ENCODE data around the gene NCOA5.

The NCOA5 gene

DNA sequence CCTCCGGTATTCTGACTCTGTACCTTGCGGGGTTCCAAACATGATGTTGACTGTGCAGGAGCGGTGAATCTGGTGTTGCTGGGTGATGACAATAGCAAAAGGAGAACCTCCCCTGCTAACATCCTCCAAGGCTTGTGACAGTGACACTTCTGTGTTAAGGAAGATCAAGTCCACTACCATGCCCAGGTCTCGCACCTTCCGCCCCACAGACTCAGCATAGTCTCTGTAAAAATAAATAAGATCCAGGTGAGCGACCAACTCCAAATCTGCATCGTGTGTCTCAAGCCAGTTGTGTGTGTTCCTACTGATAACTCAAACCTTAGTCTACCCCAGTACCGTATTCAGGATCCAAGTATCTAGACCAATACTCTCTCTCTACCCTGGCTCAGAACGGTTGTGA lies 24.8 kb downstream of the NCOA5 start:
- Histone ChIP-seq H3K4me2 (ENCODE audit: low read length) (no peak overlapping the region), H3K27me3 (ENCODE audit: control insufficient read depth, insufficient read depth, low read length) (no peaks in the 10 kb centered on the region), H3K4me3 (ENCODE audit: low read depth, low read length) (no peak overlapping the region), H3K27ac (no peak overlapping the region), H3K9me3 (ENCODE audit: control insufficient read depth, low read length) (no peaks in the 10 kb centered on the region), H3K79me2 (peaks cover 20% of the 10 kb centered on the region), H3K36me3 (ENCODE audit: control insufficient read depth, insufficient read depth, low read length) (no peaks in the 10 kb centered on the region), H3K9ac (no peak overlapping the region), H2AFZ (no peak overlapping the region), H3K4me1 (no peaks in the 10 kb centered on the region)
- TF ChIP-seq, protein P1, sequence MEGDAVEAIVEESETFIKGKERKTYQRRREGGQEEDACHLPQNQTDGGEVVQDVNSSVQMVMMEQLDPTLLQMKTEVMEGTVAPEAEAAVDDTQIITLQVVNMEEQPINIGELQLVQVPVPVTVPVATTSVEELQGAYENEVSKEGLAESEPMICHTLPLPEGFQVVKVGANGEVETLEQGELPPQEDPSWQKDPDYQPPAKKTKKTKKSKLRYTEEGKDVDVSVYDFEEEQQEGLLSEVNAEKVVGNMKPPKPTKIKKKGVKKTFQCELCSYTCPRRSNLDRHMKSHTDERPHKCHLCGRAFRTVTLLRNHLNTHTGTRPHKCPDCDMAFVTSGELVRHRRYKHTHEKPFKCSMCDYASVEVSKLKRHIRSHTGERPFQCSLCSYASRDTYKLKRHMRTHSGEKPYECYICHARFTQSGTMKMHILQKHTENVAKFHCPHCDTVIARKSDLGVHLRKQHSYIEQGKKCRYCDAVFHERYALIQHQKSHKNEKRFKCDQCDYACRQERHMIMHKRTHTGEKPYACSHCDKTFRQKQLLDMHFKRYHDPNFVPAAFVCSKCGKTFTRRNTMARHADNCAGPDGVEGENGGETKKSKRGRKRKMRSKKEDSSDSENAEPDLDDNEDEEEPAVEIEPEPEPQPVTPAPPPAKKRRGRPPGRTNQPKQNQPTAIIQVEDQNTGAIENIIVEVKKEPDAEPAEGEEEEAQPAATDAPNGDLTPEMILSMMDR (IDR thresholded peaks at IDR 0.05), result no peak

DNA sequence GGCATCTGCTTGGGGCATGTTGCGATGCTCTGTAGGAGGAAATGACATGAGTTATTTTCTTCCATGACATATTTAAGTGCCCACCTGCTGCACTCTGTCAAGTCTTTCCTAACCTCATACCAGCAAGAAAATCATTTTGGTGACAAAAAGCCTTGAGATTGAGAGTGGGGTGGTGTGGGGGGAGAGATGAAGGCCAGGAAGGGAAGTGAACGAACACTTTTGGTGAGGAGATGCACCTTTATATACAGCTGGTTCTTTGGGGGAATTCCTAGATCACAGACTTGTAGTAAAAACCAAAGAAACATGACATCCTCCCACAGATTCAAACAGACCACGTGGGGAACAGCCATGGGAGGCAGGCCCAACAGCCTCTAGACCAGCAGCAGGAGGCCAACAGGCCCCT lies 26.1 kb downstream of the NCOA5 start:
- Histone ChIP-seq H2AFZ (no peak overlapping the region), H3K4me3 (ENCODE audit: low read depth, low read length) (no peak overlapping the region), H3K36me3 (ENCODE audit: control insufficient read depth, insufficient read depth, low read length) (no peaks in the 10 kb centered on the region), H3K27me3 (ENCODE audit: control insufficient read depth, insufficient read depth, low read length) (no peaks in the 10 kb centered on the region), H3K27ac (no peak overlapping the region), H3K9ac (no peak overlapping the region), H3K4me1 (no peaks in the 10 kb centered on the region), H3K79me2 (peaks cover 14% of the 10 kb centered on the region), H3K9me3 (ENCODE audit: control insufficient read depth, low read length) (no peaks in the 10 kb centered on the region), H3K4me2 (ENCODE audit: low read length) (no peak overlapping the region)
- TF ChIP-seq, protein P1 (IDR thresholded peaks at IDR 0.05), result no peak

DNA sequence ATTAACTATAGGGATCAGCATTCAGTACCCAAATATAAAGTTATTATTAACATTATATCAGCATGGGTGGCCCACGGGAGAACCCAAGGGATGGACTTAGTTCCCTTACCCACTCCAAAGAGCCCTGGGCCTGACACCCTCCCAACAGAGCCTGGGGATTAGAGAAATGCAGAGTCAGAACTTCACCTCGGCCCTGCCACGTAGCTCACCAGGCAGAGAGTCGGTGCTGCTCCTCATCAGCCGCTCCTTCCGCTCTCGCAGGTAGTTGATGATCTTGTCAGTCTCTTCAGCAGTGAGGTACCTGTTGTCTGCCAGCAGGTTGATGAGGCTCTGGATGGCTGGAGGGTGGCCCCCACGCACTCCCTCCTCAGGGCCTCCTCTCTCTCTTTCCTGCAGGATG lies 26.6 kb downstream of the NCOA5 start:
- no peak overlapping the region for H3K27ac ChIP-seq
- H3K27me3 ChIP-seq (ENCODE audit: control insufficient read depth, insufficient read depth, low read length), result no peaks in the 10 kb centered on the region
- no peaks in the 10 kb centered on the region for H3K9me3 ChIP-seq (ENCODE audit: control insufficient read depth, low read length)
- H3K4me1 ChIP-seq, result no peaks in the 10 kb centered on the region
- TF ChIP-seq, protein P1 (IDR thresholded peaks at IDR 0.05), result no peak
- no peak overlapping the region for H2AFZ ChIP-seq
- H3K36me3 ChIP-seq (ENCODE audit: control insufficient read depth, insufficient read depth, low read length), result no peaks in the 10 kb centered on the region
- H3K4me2 ChIP-seq (ENCODE audit: low read length), result no peak overlapping the region
- H3K4me3 ChIP-seq (ENCODE audit: low read depth, low read length), result no peak overlapping the region
- H3K9ac ChIP-seq, result no peak overlapping the region
- H3K79me2 ChIP-seq, result peaks cover 11% of the 10 kb centered on the region

DNA sequence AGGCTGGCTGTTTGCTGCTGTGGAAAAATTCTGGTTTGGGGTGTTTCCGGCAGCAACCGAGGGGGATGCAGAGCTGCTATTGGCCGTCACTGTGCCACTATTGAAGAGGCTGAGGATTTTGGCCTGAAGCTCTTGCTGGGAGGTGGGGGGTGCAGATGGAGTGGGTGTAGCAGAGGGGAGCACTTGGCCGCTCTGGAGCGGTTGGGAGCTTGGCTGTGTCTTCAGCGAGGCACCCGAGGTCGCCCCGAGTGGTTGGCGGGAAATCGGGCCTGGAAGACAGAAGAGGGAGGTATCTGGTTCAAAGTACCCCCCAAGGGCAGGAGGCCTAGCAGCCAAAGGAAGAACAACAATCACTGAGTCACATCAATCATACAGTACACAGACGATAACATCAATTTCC lies 27.1 kb downstream of the NCOA5 start:
- Histone ChIP-seq H3K4me2 (ENCODE audit: low read length) (no peak overlapping the region), H3K9ac (no peak overlapping the region), H3K36me3 (ENCODE audit: control insufficient read depth, insufficient read depth, low read length) (no peaks in the 10 kb centered on the region), H3K79me2 (peaks cover 11% of the 10 kb centered on the region), H3K9me3 (ENCODE audit: control insufficient read depth, low read length) (no peaks in the 10 kb centered on the region), H3K4me3 (ENCODE audit: low read depth, low read length) (no peak overlapping the region), H3K27ac (no peak overlapping the region), H3K4me1 (no peaks in the 10 kb centered on the region), H3K27me3 (ENCODE audit: control insufficient read depth, insufficient read depth, low read length) (no peaks in the 10 kb centered on the region), H2AFZ (no peak overlapping the region)
- TF ChIP-seq, protein P1 (IDR thresholded peaks at IDR 0.05), result no peak

DNA sequence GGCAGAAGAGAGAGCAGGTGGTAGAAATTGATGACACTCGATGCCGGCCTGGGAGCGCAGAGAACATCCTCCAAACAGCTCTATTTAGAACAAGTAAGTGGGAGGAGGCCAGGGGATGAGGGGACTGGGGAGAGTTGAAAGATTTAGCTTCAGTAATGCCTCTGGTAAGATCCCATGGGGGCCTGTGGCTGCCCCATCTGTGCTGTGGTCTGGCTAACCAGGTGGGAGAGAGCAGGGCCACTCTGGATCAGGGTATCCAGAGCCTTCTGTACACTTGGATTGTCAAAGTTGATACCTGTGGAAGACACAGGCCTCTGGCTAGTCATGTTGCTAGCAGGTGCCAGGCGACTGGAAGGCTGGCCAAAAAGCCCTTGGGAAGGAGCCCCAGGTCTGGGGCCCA lies 27.6 kb downstream of the NCOA5 start:
- Histone ChIP-seq H2AFZ (no peak overlapping the region), H3K4me3 (ENCODE audit: low read depth, low read length) (no peak overlapping the region), H3K36me3 (ENCODE audit: control insufficient read depth, insufficient read depth, low read length) (no peaks in the 10 kb centered on the region), H3K4me1 (no peaks in the 10 kb centered on the region), H3K4me2 (ENCODE audit: low read length) (no peak overlapping the region), H3K27me3 (ENCODE audit: control insufficient read depth, insufficient read depth, low read length) (no peaks in the 10 kb centered on the region), H3K9ac (no peak overlapping the region), H3K9me3 (ENCODE audit: control insufficient read depth, low read length) (no peaks in the 10 kb centered on the region), H3K27ac (no peak overlapping the region), H3K79me2 (peaks cover 11% of the 10 kb centered on the region)
- TF ChIP-seq, protein P1 (IDR thresholded peaks at IDR 0.05), result no peak

All from parathyroid adenoma (tissue), 2 donors.